ENCODE data around the gene CD53. TPM values are rescaled to one million over a fixed set of nuclear protein-coding genes. Genes with fewer than 3 reads are reported as not detected.
A peak's percentile ranks its signal among the peaks of the same experiment; 100 is the strongest.

The CD53 gene
- total and polyA plus RNA-seq, 5 experiments from 2014 or later, result 295 to 909 (median 619) TPM

- H3K27me3 Mint-ChIP-seq, result no peaks in the 10 kb centered on the region
- H3K36me3 Mint-ChIP-seq, result peaks cover 21 to 95% (median 79%) of the 10 kb centered on the region in 3 donors
- peak in 3 of 10 donors; percentile 40 to 63 (median 52) for DNase-seq
- ATAC-seq, result peak; percentile 53 to 72
- H3K4me1 Mint-ChIP-seq, result peaks cover 55 to 90% (median 86%) of the 10 kb centered on the region in 4 donors
- peak overlapping the region; percentile 20 to 74 (median 66) for H3K4me3 Mint-ChIP-seq
- no peaks in the 10 kb centered on the region for H3K9me3 Mint-ChIP-seq
- H3K27ac Mint-ChIP-seq, result peak overlapping the region; percentile 84 to 98 (median 96)
- POLR2A ChIA-PET, result interaction anchor here (0.6 to 1.5 kb wide), 3 partner anchors 15 to 23 kb away, joined by 3 to 4 read pairs (median 3); partner anchors contain the start of gene CD53
Observed at GRCh38 chr1:110896090-110896489, 23.1 kb downstream of the CD53 start.

DNA sequence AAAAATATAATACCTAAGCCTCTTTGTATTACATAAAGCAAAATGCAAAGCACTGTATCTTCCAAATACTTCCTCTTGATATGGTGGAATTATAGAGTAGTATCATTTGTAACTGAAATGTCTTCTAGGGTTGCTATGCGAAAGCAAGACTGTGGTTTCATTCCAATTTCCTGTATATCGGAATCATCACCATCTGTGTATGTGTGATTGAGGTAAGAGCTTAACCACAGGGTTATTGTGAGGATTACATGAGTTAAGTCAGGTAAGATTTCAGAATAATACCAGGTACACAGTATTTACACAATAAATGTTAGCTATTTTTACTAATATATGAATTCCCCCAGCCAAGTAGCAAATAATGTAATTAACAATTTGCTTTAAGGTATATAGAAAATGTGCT is 24.7 kb downstream of the CD53 start:
- peaks cover 19 to 92% (median 73%) of the 10 kb centered on the region in 3 donors for H3K36me3 Mint-ChIP-seq
- peak overlapping the region; percentile 84 to 98 (median 96) for H3K27ac Mint-ChIP-seq
- DNase-seq, result peak in 2 of 10 donors; percentile 42 to 53
- POLR2A ChIA-PET, result interaction anchor here (0.6 to 1.5 kb wide), 4 partner anchors 22 to 111 kb away, joined by 3 to 7 read pairs (median 4); partner anchors contain the start of gene CD53
- peak; percentile 58 to 68 for ATAC-seq
- H3K4me1 Mint-ChIP-seq, result peaks cover 44 to 84% (median 74%) of the 10 kb centered on the region in 4 donors
- H3K4me3 Mint-ChIP-seq, result peak overlapping the region in 6 of 10 donors; percentile 11 to 74 (median 40)
- H3K9me3 Mint-ChIP-seq, result no peaks in the 10 kb centered on the region
- no peaks in the 10 kb centered on the region for H3K27me3 Mint-ChIP-seq

- Mint-ChIP-seq H3K4me3 (peak overlapping the region in 3 of 10 donors; percentile 0 to 37 (median 11)), H3K9me3 (peaks cover 0 to 2% (median 0%) of the 10 kb centered on the region in 9 donors), H3K4me1 (peaks cover 37 to 78% (median 67%) of the 10 kb centered on the region in 4 donors), H3K36me3 (peaks cover 20 to 91% (median 66%) of the 10 kb centered on the region in 3 donors), H3K27me3 (no peaks in the 10 kb centered on the region), H3K27ac (peak overlapping the region; percentile 72 to 98 (median 92))
- ATAC-seq (no peak), DNase-seq (no peak)
- POLR2A ChIA-PET, result interaction anchor here (0.7 to 1.0 kb wide), 3 partner anchors 23 to 1165 kb away, joined by 3 to 7 read pairs (median 4); no protein-coding TSS in a partner anchor
Observed at GRCh38 chr1:110898734-110899457, 25.9 kb downstream of the CD53 start.

DNA sequence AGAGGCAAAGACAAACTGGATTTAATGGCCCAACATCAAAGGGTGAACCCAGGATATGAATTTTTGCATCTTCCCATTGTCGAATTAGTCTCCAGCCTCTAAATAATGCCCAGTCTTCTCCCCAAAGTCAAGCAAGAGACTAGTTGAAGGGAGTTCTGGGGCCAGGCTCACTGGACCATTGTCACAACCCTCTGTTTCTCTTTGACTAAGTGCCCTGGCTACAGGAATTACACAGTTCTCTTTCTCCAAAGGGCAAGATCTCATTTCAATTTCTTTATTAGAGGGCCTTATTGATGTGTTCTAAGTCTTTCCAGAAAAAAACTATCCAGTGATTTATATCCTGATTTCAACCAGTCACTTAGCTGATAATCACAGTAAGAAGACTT is 26.5 kb downstream of the CD53 start:
- Mint-ChIP-seq H3K27me3 (no peaks in the 10 kb centered on the region), H3K4me1 (peaks cover 34 to 72% (median 63%) of the 10 kb centered on the region in 4 donors), H3K4me3 (peak overlapping the region in 1 of 10 donors; percentile 25), H3K36me3 (peaks cover 20 to 85% (median 66%) of the 10 kb centered on the region in 3 donors), H3K9me3 (peaks cover 0 to 6% (median 2%) of the 10 kb centered on the region in 9 donors), H3K27ac (peak overlapping the region; percentile 33 to 98 (median 88))
- ATAC-seq, result no peak
- DNase-seq, result no peak
- POLR2A ChIA-PET, result interaction anchor here (0.9 kb wide), 1 partner anchor 25 kb away, joined by 3 read pairs; no protein-coding TSS in a partner anchor

DNA sequence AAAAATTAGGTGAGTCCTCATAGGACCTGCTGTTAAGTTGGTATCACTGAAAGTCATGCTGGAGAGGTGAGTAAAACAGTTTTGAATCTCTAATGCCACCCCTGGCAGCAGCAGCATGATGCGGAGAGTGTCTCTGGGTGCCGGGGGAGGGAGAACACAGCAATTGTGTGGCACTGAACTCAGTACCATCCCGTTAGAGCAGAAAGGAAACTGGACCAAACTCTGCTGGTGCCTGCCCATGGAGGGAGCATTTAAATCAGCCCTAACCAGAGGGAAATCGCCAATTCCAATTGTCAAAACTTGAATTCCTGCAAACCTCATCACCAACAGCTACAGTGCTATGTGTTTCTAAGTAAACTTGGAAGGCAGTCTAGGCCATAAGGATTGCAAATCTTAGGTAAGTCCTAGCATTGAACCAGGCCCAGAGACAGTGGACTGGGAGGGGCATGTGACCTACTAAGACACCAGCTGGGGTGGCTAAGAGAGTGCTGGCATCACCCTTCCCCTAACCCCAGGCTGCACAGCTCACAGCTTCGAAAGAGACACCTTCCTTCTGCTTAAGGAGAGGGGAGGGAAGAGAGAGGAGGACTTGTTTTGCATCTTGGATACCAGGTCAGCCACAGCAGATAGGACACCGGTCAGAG is 30.0 kb downstream of the CD53 start:
- peak overlapping the region; percentile 44 to 89 (median 64) for H3K27ac Mint-ChIP-seq
- peaks cover 0 to 38% (median 24%) of the 10 kb centered on the region in 9 donors for H3K9me3 Mint-ChIP-seq
- ATAC-seq (peak in 1 of 2 donors; percentile 13), DNase-seq (no peak)
- POLR2A ChIA-PET, result interaction anchor here (1.0 to 3.6 kb wide), 4 partner anchors 9 to 32 kb away, joined by 3 to 16 read pairs (median 4); no protein-coding TSS in a partner anchor
- H3K27me3 Mint-ChIP-seq, result no peaks in the 10 kb centered on the region
- H3K4me1 Mint-ChIP-seq, result peaks cover 16 to 50% (median 33%) of the 10 kb centered on the region in 4 donors
- peak overlapping the region in 1 of 10 donors; percentile 61 for H3K4me3 Mint-ChIP-seq
- H3K36me3 Mint-ChIP-seq, result peaks cover 20 to 52% (median 39%) of the 10 kb centered on the region in 3 donors

GRCh38 chr1:110903853-110904500 is 31.0 kb downstream of the CD53 start:
- ATAC-seq (no peak), DNase-seq (no peak)
- Mint-ChIP-seq H3K9me3 (peaks cover 0 to 49% (median 24%) of the 10 kb centered on the region in 9 donors), H3K27ac (peak overlapping the region; percentile 28 to 89 (median 66)), H3K27me3 (no peaks in the 10 kb centered on the region), H3K4me1 (peaks cover 12 to 43% (median 24%) of the 10 kb centered on the region in 4 donors), H3K36me3 (peaks cover 21 to 42% (median 30%) of the 10 kb centered on the region in 3 donors), H3K4me3 (peak overlapping the region in 1 of 10 donors; percentile 5)
- POLR2A ChIA-PET, result interaction anchor here (0.6 to 3.6 kb wide), 4 partner anchors 10 to 54 kb away, joined by 3 to 16 read pairs (median 4); no protein-coding TSS in a partner anchor

- peaks cover 0 to 53% (median 36%) of the 10 kb centered on the region in 9 donors for H3K9me3 Mint-ChIP-seq
- H3K4me1 Mint-ChIP-seq, result peaks cover 3 to 18% (median 12%) of the 10 kb centered on the region in 4 donors
Observed at GRCh38 chr1:110912784-110913183, 39.8 kb downstream of the CD53 start.

DNA sequence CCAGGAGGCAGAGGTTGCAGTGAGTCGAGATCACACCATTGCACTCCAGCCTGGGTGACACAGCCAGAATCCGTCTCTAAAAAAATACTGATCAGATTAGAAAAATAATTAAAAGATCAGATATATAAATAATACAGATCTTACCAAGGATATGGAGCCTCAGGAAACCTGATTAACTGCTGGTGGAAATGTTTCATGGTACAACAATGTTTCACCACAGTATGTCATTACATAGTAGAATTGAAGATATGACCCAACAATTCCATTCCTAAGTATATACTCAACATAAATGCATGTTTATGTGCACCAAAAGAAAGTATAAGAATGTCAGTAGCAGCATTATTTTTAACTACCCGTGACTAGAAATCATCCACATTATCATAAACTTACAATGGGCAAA is 41.7 kb downstream of the CD53 start:
- Mint-ChIP-seq H3K36me3 (peaks cover 0 to 7% (median 3%) of the 10 kb centered on the region in 3 donors), H3K4me3 (no peak overlapping the region), H3K27ac (no peak overlapping the region), H3K9me3 (peaks cover 0 to 36% (median 23%) of the 10 kb centered on the region in 9 donors), H3K27me3 (peaks cover 0 to 5% (median under 1%) of the 10 kb centered on the region in 5 donors), H3K4me1 (peaks cover 3 to 17% (median 9%) of the 10 kb centered on the region in 4 donors)
- ATAC-seq (no peak), DNase-seq (no peak)
- POLR2A ChIA-PET, result no interaction called here

More at GRCh38 chr1:110912784-110913183, 39.8 kb downstream of the CD53 start:
- no peak overlapping the region for H3K4me3 Mint-ChIP-seq
- H3K36me3 Mint-ChIP-seq, result peaks cover 0 to 12% (median 3%) of the 10 kb centered on the region in 3 donors
- H3K27me3 Mint-ChIP-seq, result peaks cover 0 to 3% (median 0%) of the 10 kb centered on the region in 5 donors
- POLR2A ChIA-PET, result interaction anchor here (0.6 kb wide), 1 partner anchor 45 kb away, joined by 3 read pairs; no protein-coding TSS in a partner anchor
- no peak for ATAC-seq
- DNase-seq, result no peak
- no peak overlapping the region for H3K27ac Mint-ChIP-seq

DNA sequence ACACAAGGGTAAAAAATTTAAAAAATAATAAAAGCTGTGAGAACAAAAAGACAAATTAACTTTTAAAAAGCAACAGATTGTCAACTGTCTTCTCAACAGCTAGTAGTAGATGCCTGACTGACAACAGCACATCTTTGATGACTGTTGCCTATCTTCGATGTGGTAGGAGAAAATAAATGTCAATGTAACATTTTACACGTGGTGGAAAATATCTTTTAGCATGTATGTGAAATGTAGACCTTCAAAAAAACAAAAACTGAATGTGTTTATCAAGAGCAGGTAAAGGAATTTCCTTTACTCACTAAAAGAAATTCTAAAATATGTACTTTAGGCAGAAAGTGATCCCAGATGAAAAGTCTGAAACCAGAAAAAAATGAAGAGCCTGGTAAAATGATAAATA is 42.9 kb downstream of the CD53 start:
- Mint-ChIP-seq H3K4me3 (no peak overlapping the region), H3K36me3 (peaks cover 0 to 11% (median 5%) of the 10 kb centered on the region in 3 donors), H3K9me3 (peaks cover 0 to 26% (median 15%) of the 10 kb centered on the region in 9 donors), H3K4me1 (peaks cover 2 to 15% (median 7%) of the 10 kb centered on the region in 4 donors), H3K27me3 (peaks cover 0 to 5% (median 2%) of the 10 kb centered on the region in 5 donors), H3K27ac (no peak overlapping the region)
- DNase-seq, result no peak
- POLR2A ChIA-PET, result no interaction called here
- no peak for ATAC-seq

GRCh38 chr1:110916274-110916668 is 43.3 kb downstream of the CD53 start:
- DNase-seq (no peak), ATAC-seq (no peak)
- no peak overlapping the region for H3K27ac Mint-ChIP-seq
- POLR2A ChIA-PET, result interaction anchor here (0.6 kb wide), 1 partner anchor 786 kb away, joined by 4 read pairs; no protein-coding TSS in a partner anchor
- H3K9me3 Mint-ChIP-seq, result peaks cover 0 to 23% (median 14%) of the 10 kb centered on the region in 9 donors
- peak overlapping the region in 1 of 10 donors; percentile 2 for H3K4me3 Mint-ChIP-seq
- H3K4me1 Mint-ChIP-seq, result peaks cover 2 to 15% (median 7%) of the 10 kb centered on the region in 4 donors
- H3K27me3 Mint-ChIP-seq, result peaks cover 0 to 5% (median 2%) of the 10 kb centered on the region in 5 donors
- peaks cover 0 to 7% (median 5%) of the 10 kb centered on the region in 3 donors for H3K36me3 Mint-ChIP-seq

- Mint-ChIP-seq H3K27ac (no peak overlapping the region), H3K4me1 (peaks cover 2 to 15% (median 7%) of the 10 kb centered on the region in 4 donors), H3K27me3 (peaks cover 0 to 5% (median 2%) of the 10 kb centered on the region in 5 donors), H3K36me3 (peaks cover 0 to 7% (median 5%) of the 10 kb centered on the region in 3 donors), H3K9me3 (peaks cover 0 to 22% (median 11%) of the 10 kb centered on the region in 9 donors), H3K4me3 (peak overlapping the region in 5 of 10 donors; percentile 0 to 11 (median 5))
- POLR2A ChIA-PET, result interaction anchor here (0.6 to 0.7 kb wide), 2 partner anchors 13 to 786 kb away, joined by 3 to 4 read pairs; no protein-coding TSS in a partner anchor
- no peak for DNase-seq
- ATAC-seq, result peak; percentile 43 to 44
Observed at GRCh38 chr1:110916669-110917306, 43.8 kb downstream of the CD53 start.

All from naive thymus-derived CD8-positive, alpha-beta T cell (primary cell).